Endothelial cell of umbilical vein (primary cell): Measurements from ENCODE around the gene KIF9. TPM values are rescaled to one million over a fixed set of nuclear protein-coding genes. Genes with fewer than 3 reads are reported as not detected.

Experiments
- BruUV-seq: library from RNA; stranded (reverse); fragments of 400-500 nt; replicated peaks from 2 replicates; lab custom pipeline; 2021; lab: Mats Ljungman, UMichigan
- CTCF ChIA-PET: fragments of 300-600, 350-600 bp; sonication (Branson Sonifier 250); formaldehyde crosslinking; loops from one replicate; lab custom pipeline; 2021; ENCODE audit warnings: antibody characterized with exemption, inconsistent platforms; lab: Charles Lee
- POLR2A ChIA-PET: fragments of 300-600, 350-600 bp; sonication (Branson Sonifier 250); formaldehyde crosslinking; loops from one replicate; lab custom pipeline; 2021; ENCODE audit warnings: antibody characterized with exemption, inconsistent platforms; lab: Charles Lee
- DNase-seq: peaks from one replicate; pipeline ENCODE4 v3.0.0-alpha.2; 2011; ENCODE audit warnings: low read depth, low spot score
- FAIRE-seq: peaks from 2 replicates; lab custom pipeline; 2011; peaks lifted over from hg19 to GRCh38; lab: Jason Lieb, UNC
- H2AFZ ChIP-seq: 2 replicates; pipeline ENCODE4 v1.6.0; 2012; ENCODE audit warnings: low read depth, low read length, control low read depth, inconsistent platforms
- H3K27ac ChIP-seq: 2 replicates; pipeline ENCODE4 v1.5.1; 2011; ENCODE audit warnings: low read depth, mild to moderate bottlenecking, control low read depth, low read length, moderate library complexity; ENCODE audit not compliant: insufficient read depth
- H3K27me3 ChIP-seq, 2 experiments: 2 replicates each; pipeline versions ENCODE4 v1.6.0 to v1.6.1; 2011; ENCODE audit warnings: low read length in 2 of 2, mixed read lengths in 1 of 2; ENCODE audit not compliant: control insufficient read depth in 2 of 2, insufficient read depth in 2 of 2
- H3K36me3 ChIP-seq, 2 experiments: 2 replicates in 1 of 2; 3 replicates in 1 of 2; pipeline ENCODE4 v1.5.1; 2011; ENCODE audit warnings: low read length in 2 of 2, mild to moderate bottlenecking in 1 of 2, moderate library complexity in 1 of 2; ENCODE audit not compliant: control insufficient read depth in 2 of 2, insufficient read depth in 2 of 2; ENCODE audit errors: extremely low read depth in 1 of 2
- H3K4me1 ChIP-seq: 3 replicates; pipeline ENCODE4 v1.5.1; 2011; ENCODE audit warnings: mild to moderate bottlenecking, low read length; ENCODE audit not compliant: control insufficient read depth, insufficient read depth; ENCODE audit errors: extremely low read depth
- H3K4me2 ChIP-seq: 2 replicates; pipeline ENCODE4 v1.6.1; 2011; ENCODE audit warnings: low read length, control low read depth, mixed read lengths; ENCODE audit not compliant: insufficient read depth
- H3K4me3 ChIP-seq, 3 experiments: fragments of 200-600 bp in 1 of 3; sonication (generic), shearing (Covaris generic) in 1 of 3; replicated peaks in 1 of 3; 2 replicates each; pipeline ENCODE4 v1.5.1; 2011 to 2016; ENCODE audit warnings: control low read depth in 3 of 3, low read length in 3 of 3, mild to moderate bottlenecking in 2 of 3, inconsistent platforms in 1 of 3, low read depth in 1 of 3, moderate library complexity in 1 of 3; ENCODE audit not compliant: insufficient read depth in 1 of 3
- H3K79me2 ChIP-seq: 2 replicates; pipeline ENCODE4 v1.6.0; 2012; ENCODE audit warnings: low read length, inconsistent platforms; ENCODE audit not compliant: control insufficient read depth, insufficient read depth
- H3K9ac ChIP-seq: replicated peaks from 2 replicates; pipeline ENCODE3; 2011; ENCODE audit warnings: low read length, control low read depth; ENCODE audit not compliant: insufficient read depth; ENCODE audit errors: extremely low read depth
- H3K9me1 ChIP-seq: replicated peaks from 3 replicates; pipeline ENCODE4 v1.6.0; 2011; ENCODE audit warnings: mild to moderate bottlenecking, low read length; ENCODE audit not compliant: control insufficient read depth, insufficient read depth; ENCODE audit errors: extremely low read depth
- H3K9me3 ChIP-seq: replicated peaks from 2 replicates; pipeline ENCODE4 v1.5.1; 2012; ENCODE audit warnings: low read length, inconsistent platforms; ENCODE audit not compliant: control insufficient read depth, insufficient read depth
- H4K20me1 ChIP-seq: replicated peaks from 2 replicates; pipeline ENCODE3; 2011; ENCODE audit warnings: mild to moderate bottlenecking, low read length; ENCODE audit not compliant: control insufficient read depth, insufficient read depth; ENCODE audit errors: extremely low read depth
- FOS ChIP-seq: IDR thresholded peaks from 2 replicates; pipeline ENCODE4 v1.6.1; 2011; ENCODE audit warnings: mild to moderate bottlenecking, low read length, moderate library complexity, borderline replicate concordance; ENCODE audit not compliant: insufficient read depth
- GATA2 ChIP-seq: IDR thresholded peaks from 2 replicates; pipeline ENCODE4 v1.7.0; 2011; ENCODE audit warnings: low read depth, mild to moderate bottlenecking, moderate library complexity, mixed read lengths, low read length; ENCODE audit not compliant: insufficient read length, insufficient read depth
- MAX ChIP-seq: IDR thresholded peaks from 2 replicates; pipeline ENCODE4 v1.6.1; 2011; ENCODE audit not compliant: insufficient read depth, insufficient read length
- POLR2A ChIP-seq: IDR thresholded peaks from 2 replicates; pipeline ENCODE4 v1.6.1; 2012; ENCODE audit warnings: low read depth, mild to moderate bottlenecking, control low read depth, low read length
- dilution Hi-C: fragments of 300-500 bp; cut with MboI; formaldehyde crosslinking; loops from one replicate; pipeline ENCODE4 v1.15.0; 2019; ENCODE audit warnings: low sequenced_read_pairs; ENCODE audit not compliant: extremely low pct_ligation_motif_present
- intact Hi-C: fragments of 100-400 bp; cut with micrococcal nuclease; formaldehyde crosslinking; loops from one replicate; pipeline ENCODE4 v1.10.0; 2022
- polyA plus RNA-seq, 4 experiments: library from polyadenylated mRNA; depleted of rRNA in 3 of 4; stranded (reverse) in 3 of 4; unstranded in 1 of 4; fragments of >200 nt; gene quantifications; 2 replicates each; pipeline versions ENCODE4 v1.2.1 to v1.2.3, GENCODE V29; 2011 to 2012; ENCODE audit warnings: missing spikeins in 1 of 4
- total RNA-seq: library from RNA; stranded (reverse); gene quantifications from 2 replicates; pipeline ENCODE4 v1.2.3, GENCODE V29; 2021

Gene KIF9
- total and polyA plus RNA-seq, 2 donors (not counting 3 experiments of a cell fraction or from before 2014, with no cell fraction given): 20.5 to 22.4 TPM

GRCh38 chr3:47295976-47296375 lies 13.4 kb upstream of the KIF9 start:
- no TSS peak for BruUV-seq
- FAIRE-seq: no peak
- ChIA-PET CTCF (interaction anchor here (1.0 kb wide), 1 partner anchor 18 kb away, joined by 3 read pairs; no protein-coding TSS in a partner anchor), POLR2A (no interaction called here)
- Histone ChIP-seq H3K36me3 (peaks cover 0 to 2% of the 10 kb centered on the region in 2 experiments), H3K4me1 (peaks cover 7% of the 10 kb centered on the region), H3K4me2 (no peak overlapping the region), H3K9me3 (no peaks in the 10 kb centered on the region), H3K9me1 (no peaks in the 10 kb centered on the region), H2AFZ (no peak overlapping the region), H3K27me3 (no peaks in the 10 kb centered on the region), H3K27ac (no peak overlapping the region), H3K4me3 (no peak overlapping the region), H4K20me1 (no peaks in the 10 kb centered on the region), H3K79me2 (peaks cover 55% of the 10 kb centered on the region), H3K9ac (no peak overlapping the region)
- dilution Hi-C loops: no loop called here
- no peak for DNase-seq
- TF ChIP-seq FOS (no peak), MAX (no peak), GATA2 (no peak)
- intact Hi-C loops: no loop called here

GRCh38 chr3:47295322-47295721 lies 12.7 kb upstream of the KIF9 start:
- Histone ChIP-seq H3K9me1 (no peaks in the 10 kb centered on the region), H3K4me2 (no peak overlapping the region), H4K20me1 (no peaks in the 10 kb centered on the region), H3K4me1 (peaks cover 7% of the 10 kb centered on the region), H3K27ac (no peak overlapping the region), H3K9me3 (no peaks in the 10 kb centered on the region), H3K9ac (no peak overlapping the region), H3K79me2 (peaks cover 60% of the 10 kb centered on the region), H3K36me3 (peaks cover 2% of the 10 kb centered on the region in 2 experiments), H2AFZ (no peak overlapping the region), H3K27me3 (no peaks in the 10 kb centered on the region), H3K4me3 (no peak overlapping the region)
- FAIRE-seq (no peak), DNase-seq (no peak)
- intact Hi-C loops (no loop called here), dilution Hi-C loops (no loop called here)
- ChIA-PET POLR2A (no interaction called here), CTCF (interaction anchor here (1.0 to 2.4 kb wide), 3 partner anchors 9 to 28 kb away, joined by 3 to 14 read pairs (median 3); no protein-coding TSS in a partner anchor)
- BruUV-seq: no TSS peak
- no peak for TF ChIP-seq POLR2A
